Pericardium fibroblast (primary cell): ENCODE results near the gene KREMEN2. TPM values are rescaled to one million over a fixed set of nuclear protein-coding genes. Genes with fewer than 3 reads are reported as not detected.

Source experiments
- total RNA-seq: library from RNA; depleted of rRNA; stranded (reverse); fragments of >200 nt; gene quantifications from 2 replicates; pipeline ENCODE4 v1.2.3, GENCODE V29; 2015

Gene KREMEN2, protein sequence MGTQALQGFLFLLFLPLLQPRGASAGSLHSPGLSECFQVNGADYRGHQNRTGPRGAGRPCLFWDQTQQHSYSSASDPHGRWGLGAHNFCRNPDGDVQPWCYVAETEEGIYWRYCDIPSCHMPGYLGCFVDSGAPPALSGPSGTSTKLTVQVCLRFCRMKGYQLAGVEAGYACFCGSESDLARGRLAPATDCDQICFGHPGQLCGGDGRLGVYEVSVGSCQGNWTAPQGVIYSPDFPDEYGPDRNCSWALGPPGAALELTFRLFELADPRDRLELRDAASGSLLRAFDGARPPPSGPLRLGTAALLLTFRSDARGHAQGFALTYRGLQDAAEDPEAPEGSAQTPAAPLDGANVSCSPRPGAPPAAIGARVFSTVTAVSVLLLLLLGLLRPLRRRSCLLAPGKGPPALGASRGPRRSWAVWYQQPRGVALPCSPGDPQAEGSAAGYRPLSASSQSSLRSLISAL
- total RNA-seq = 0.23 and 1.8 TPM in 2 replicates

DNA sequence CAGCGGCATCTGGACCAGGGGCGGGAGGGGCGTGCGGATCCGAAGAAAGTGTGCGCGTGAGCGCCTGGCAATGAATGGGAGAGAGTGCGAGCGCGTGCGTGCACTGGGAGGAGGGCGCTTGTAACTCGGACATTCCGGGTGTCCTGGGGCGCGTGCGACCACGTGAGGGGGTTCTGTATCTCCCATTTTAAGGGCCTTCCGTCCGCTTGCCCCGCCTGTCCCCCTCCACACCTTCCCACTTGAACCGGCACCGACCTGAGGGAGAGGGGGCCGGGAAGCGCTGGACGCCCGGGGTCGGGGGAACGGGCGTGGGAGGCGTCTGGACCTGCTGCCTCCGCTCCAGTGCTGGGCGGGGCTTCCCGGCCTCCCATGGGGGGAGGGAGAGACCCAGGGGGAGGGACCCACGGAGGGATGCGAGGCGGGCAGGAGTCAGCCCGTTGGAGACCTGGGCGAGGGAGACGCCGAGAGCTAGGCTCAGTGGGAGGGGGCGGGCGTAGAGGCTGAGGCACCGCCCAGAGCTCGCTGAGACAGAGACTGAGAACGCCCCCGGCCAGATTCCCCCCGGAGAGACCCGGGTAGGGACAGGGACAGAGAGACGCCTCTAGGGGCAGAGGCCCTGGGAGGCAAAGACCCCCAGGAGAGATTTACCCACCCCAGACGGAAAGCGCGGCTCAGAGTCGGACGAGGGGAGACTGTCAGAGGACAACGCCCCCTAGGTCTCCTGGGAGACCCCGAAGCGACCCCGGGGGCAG, at the start of gene KREMEN2:
TSS of gene KREMEN2 (plus strand) at position 553 of the 752 bp plus-strand sequence. CDS start 246 bp downstream, outside the sequence.

DNA sequence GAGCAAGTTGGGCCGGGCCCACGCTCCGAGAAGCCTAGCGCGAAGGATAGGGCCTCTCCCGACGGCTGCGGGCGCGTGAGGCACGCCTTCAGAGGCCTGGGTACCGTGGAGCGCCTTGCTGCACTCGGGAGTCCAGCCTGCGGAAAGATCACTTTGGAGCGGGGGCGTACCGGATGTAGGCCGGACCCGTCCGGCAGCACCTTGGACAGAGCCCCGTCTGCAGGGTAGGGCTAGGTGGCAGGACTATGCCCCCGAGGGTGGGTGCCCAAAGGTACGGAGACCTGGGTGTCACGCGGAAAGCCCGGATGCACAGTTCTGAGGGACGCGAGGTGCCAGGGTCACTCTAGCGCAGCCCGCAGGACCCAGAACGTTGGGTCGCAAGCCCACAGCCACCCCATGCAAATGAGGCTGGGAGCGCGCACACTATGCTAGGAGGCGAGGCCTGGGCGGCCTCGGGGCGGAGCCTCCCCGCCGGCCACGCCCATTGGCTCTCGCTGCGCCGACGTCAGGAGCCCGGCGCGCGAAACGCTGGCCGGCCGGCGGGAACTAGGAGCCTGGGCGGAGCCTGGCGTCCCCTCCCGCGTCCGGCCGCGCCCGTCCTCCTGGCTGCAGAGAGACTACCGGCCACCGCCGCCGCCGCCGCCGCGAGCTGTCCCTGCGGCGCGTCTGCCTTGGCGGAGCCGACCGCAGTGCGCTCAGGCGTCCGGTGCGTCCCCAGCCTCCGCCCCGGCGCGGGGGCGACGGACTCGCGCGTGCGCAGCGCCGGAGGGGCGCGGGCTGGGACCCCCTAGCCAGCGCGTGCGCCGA, 4.9 kb downstream of the KREMEN2 start, which contains the start of gene PAQR4:
TSS of gene PAQR4 (plus strand) at position 611 of the 807 bp plus-strand sequence. CDS start 327 bp downstream, outside the sequence.

DNA sequence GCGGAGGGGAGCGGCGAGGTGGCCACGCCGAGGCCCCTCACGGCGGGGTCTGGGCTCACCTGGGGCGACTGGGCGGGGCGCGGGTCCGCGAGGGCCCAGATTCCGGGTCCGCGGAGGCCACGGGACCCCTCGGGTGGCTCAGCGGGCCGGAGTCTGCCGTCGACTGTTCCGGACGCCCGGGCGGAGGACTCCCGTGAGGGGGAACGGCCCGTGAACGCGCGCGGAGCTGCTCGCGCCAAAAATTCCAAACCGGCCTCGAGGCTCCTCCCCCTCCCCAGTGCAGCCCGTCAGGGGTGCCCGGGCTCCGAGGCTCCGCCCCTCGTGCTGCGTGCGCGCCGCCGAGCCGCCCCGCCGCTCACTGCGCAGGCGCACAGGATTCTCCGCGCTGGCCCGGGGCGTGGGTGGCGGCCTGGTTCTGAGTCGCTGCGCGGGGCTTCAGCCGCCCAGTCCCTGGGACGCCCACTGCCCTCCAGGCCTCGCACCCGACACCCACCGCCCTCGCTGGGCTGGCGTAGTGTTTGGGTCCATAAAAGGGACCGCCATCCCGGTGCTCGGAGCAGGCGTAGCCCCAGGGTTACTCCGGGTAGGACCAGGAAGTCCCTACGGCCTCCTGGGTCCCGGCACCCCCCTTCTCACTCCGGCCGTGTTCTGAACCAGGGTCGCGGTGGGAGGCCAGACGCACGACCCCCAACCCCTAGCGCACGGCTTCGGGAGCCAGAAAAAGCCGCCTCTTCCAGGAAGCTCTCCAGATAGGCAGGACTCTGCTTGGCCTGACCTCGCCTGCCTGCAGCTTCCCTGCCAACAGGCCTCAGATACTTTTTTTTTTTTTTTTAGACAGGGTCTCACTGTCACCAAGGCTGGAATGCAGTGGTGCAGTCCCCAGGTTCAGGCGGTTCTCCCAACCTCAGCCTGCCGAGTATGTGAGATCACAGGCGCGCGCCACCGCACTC, 16.4 kb downstream of the KREMEN2 start, which contains the start of gene PKMYT1:
TSS of gene PKMYT1 (minus strand) at position 220 of the 950 bp plus-strand sequence. CDS start 789 bp downstream, outside the sequence.

DNA sequence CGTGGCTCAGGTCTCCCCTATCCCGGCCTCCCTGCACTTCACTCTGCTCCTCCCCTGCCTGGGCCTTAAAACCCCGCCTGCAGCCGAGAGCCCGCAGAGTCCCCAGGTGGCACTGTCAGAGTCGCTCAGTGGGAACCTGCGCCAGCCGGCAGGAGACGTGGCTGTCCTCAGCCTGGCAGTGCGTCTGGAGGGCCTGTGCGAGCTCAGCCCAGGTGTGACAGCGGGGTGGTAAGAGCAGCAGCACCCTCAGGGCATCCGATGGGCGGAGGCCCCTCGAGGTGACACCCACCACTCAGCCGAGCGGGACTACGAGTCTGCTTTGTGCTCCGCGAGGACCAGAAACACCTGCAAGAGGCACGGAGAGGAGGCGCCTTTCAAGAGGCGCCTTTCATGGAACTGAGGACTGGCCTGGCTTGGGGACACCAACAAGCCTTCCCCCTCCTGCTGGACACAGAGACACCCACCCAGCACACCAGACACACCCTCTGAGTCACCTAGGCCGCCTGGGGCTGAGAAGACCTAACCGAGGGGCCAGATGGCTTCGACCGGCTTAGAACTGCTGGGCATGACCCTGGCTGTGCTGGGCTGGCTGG, 48.8 kb downstream of the KREMEN2 start, which contains the start of gene CLDN9:
TSS of gene CLDN9 (plus strand) at position 96 of the 593 bp plus-strand sequence. CDS start at position 536, 440 bp downstream.

Other genes with a start within 250 kb of the KREMEN2 start
- gene PRSS27, start 244.1 kb upstream of the KREMEN2 start, total RNA-seq = 0.23 and 3.6 TPM in 2 replicates
- gene SRRM2, start 211.6 kb upstream of the KREMEN2 start, total RNA-seq = 75.3 and 87.8 TPM in 2 replicates
- gene ELOB, start 187.0 kb upstream of the KREMEN2 start, total RNA-seq = 326 and 385 TPM in 2 replicates
- not detected in 2 replicates for gene PRSS33, start 176.7 kb upstream of the KREMEN2 start, total RNA-seq
- gene PRSS41, start 165.8 kb upstream of the KREMEN2 start, total RNA-seq = not detected in 2 replicates
- gene PRSS21, start 147.0 kb upstream of the KREMEN2 start, total RNA-seq = 3.8 TPM in 1 of 2 replicates, not detected in the other
- gene ZG16B, start 134.0 kb upstream of the KREMEN2 start, total RNA-seq = 2.1 and 2.5 TPM in 2 replicates
- not detected in 2 replicates for gene PRSS22, start 106.1 kb upstream of the KREMEN2 start, total RNA-seq
- 74.9 and 165 TPM in 2 replicates for gene FLYWCH2, start 81.1 kb upstream of the KREMEN2 start, total RNA-seq
- 27.7 and 33.2 TPM in 2 replicates for gene FLYWCH1, start 52.3 kb upstream of the KREMEN2 start, total RNA-seq
- 1.8 and 4.0 TPM in 2 replicates for gene PAQR4, start 5.1 kb downstream of the KREMEN2 start, total RNA-seq
- 2.7 and 3.0 TPM in 2 replicates for gene PKMYT1, start 16.2 kb downstream of the KREMEN2 start, total RNA-seq
- gene CLDN9, start 48.6 kb downstream of the KREMEN2 start, total RNA-seq = not detected in 2 replicates
- gene CLDN6, start 53.9 kb downstream of the KREMEN2 start, total RNA-seq = 0.12 and 0.51 TPM in 2 replicates
- 70.5 and 162 TPM in 2 replicates for gene TNFRSF12A, start 56.1 kb downstream of the KREMEN2 start, total RNA-seq
- 64.4 and 69.3 TPM in 2 replicates for gene HCFC1R1, start 59.7 kb downstream of the KREMEN2 start, total RNA-seq
- gene THOC6, start 59.8 kb downstream of the KREMEN2 start, total RNA-seq = 24.8 and 30.0 TPM in 2 replicates
- gene BICDL2, start 72.7 kb downstream of the KREMEN2 start, total RNA-seq = 0.23 TPM in 1 of 2 replicates, not detected in the other
- under 0.01 TPM in 1 of 2 replicates, not detected in the other for gene MMP25, start 82.3 kb downstream of the KREMEN2 start, total RNA-seq
- 10.7 and 13.4 TPM in 2 replicates for gene IL32, start 101.4 kb downstream of the KREMEN2 start, total RNA-seq
- not detected in 2 replicates for gene ZSCAN10, start 135.0 kb downstream of the KREMEN2 start, total RNA-seq
- 10.3 and 10.6 TPM in 2 replicates for gene ZNF205, start 148.3 kb downstream of the KREMEN2 start, total RNA-seq
- gene ZNF213, start 170.8 kb downstream of the KREMEN2 start, total RNA-seq = 6.2 and 8.9 TPM in 2 replicates
- not detected in 2 replicates for gene OR1F1, start 223.9 kb downstream of the KREMEN2 start, total RNA-seq